CD4-positive, alpha-beta T cell treated with Interleukin-17A for 4 hours (primary cell): ENCODE results near the gene GLP2R.
"Not testable (repeated sequence)": the region's sequence is repeated elsewhere in the genome, so short reads cannot be mapped to it uniquely, and the experiment has no call there.

Experiments used
- DNase-seq: peaks from one replicate; pipeline ENCODE4 v3.0.0-alpha.2; 2020; ENCODE audit warnings: mixed read lengths

The GLP2R gene

GRCh38 chr17:9825641-9826150, at the start of gene GLP2R:
Gene GLP2R, plus strand, starts transcription at chr17:9825924. Its CDS starts 140 bp downstream, at chr17:9826064.
- no peak for DNase-seq

GRCh38 chr17:9776911-9777310, 48.8 kb upstream of the GLP2R start:
- no peak for DNase-seq

- no peak for DNase-seq
Measured at GRCh38 chr17:9780552-9780951, 45.2 kb upstream of the GLP2R start.

- no peak for DNase-seq
Measured at GRCh38 chr17:9783050-9783449, 42.7 kb upstream of the GLP2R start.

- not testable (repeated sequence) for DNase-seq
Measured at GRCh38 chr17:9783465-9783864, 42.3 kb upstream of the GLP2R start.

GRCh38 chr17:9784544-9784943, 41.2 kb upstream of the GLP2R start:
- no peak for DNase-seq

- no peak for DNase-seq
Measured at GRCh38 chr17:9788601-9789000, 37.1 kb upstream of the GLP2R start.

- no peak for DNase-seq
Measured at GRCh38 chr17:9790316-9790715, 35.4 kb upstream of the GLP2R start.

- DNase-seq: no peak
Measured at GRCh38 chr17:9790889-9791876, 34.5 kb upstream of the GLP2R start, which contains the start of gene DHRS7C. Gene DHRS7C, minus strand, starts transcription at chr17:9791592. Its CDS starts 308 bp downstream, at chr17:9791284.

- DNase-seq: no peak
Measured at GRCh38 chr17:9792181-9792840, 33.4 kb upstream of the GLP2R start.

- no peak for DNase-seq
Measured at GRCh38 chr17:9798008-9798407, 27.7 kb upstream of the GLP2R start.

- no peak for DNase-seq
Measured at GRCh38 chr17:9798724-9799123, 27.0 kb upstream of the GLP2R start.

- DNase-seq: no peak
Measured at GRCh38 chr17:9801505-9801904, 24.2 kb upstream of the GLP2R start.

- no peak for DNase-seq
Measured at GRCh38 chr17:9802294-9802693, 23.4 kb upstream of the GLP2R start.

GRCh38 chr17:9802697-9803096, 23.0 kb upstream of the GLP2R start:
- no peak for DNase-seq

GRCh38 chr17:9805769-9806168, 20.0 kb upstream of the GLP2R start:
- DNase-seq: no peak

GRCh38 chr17:9806699-9807098, 19.0 kb upstream of the GLP2R start:
- no peak for DNase-seq

GRCh38 chr17:9809409-9809808, 16.3 kb upstream of the GLP2R start:
- no peak for DNase-seq

GRCh38 chr17:9810100-9810949, 15.4 kb upstream of the GLP2R start:
- DNase-seq: no peak

GRCh38 chr17:9811086-9811485, 14.6 kb upstream of the GLP2R start:
- no peak for DNase-seq

- DNase-seq: no peak
Measured at GRCh38 chr17:9811537-9811936, 14.2 kb upstream of the GLP2R start.

- no peak for DNase-seq
Measured at GRCh38 chr17:9813166-9813565, 12.6 kb upstream of the GLP2R start.
